COLO668 (cell line): Measurements from ENCODE around the gene DSCAML1.
"Not testable (repeated sequence)": the region's sequence is repeated elsewhere in the genome, so short reads cannot be mapped to it uniquely, and the experiment has no call there.

ENCODE experiments used
- DNase-seq: peaks from one replicate; lab custom pipeline; 2025; ENCODE audit not compliant: unreplicated experiment; lab: John Stamatoyannopoulos, UW

The DSCAML1 gene

GRCh38 chr11:117819096-117820040, 22.4 kb upstream of the DSCAML1 start:
- peak; percentile 78 for DNase-seq

- no peak for DNase-seq
Measured at GRCh38 chr11:117818041-117818873, 21.2 kb upstream of the DSCAML1 start.

- peak; percentile 80 for DNase-seq
Measured at GRCh38 chr11:117817368-117818040, 20.5 kb upstream of the DSCAML1 start.

GRCh38 chr11:117816846-117817367, 19.9 kb upstream of the DSCAML1 start:
- DNase-seq, result no peak

GRCh38 chr11:117816151-117816741, 19.2 kb upstream of the DSCAML1 start:
- peak; percentile 57 for DNase-seq

GRCh38 chr11:117815262-117815803, 18.3 kb upstream of the DSCAML1 start:
- peak; percentile 57 for DNase-seq

GRCh38 chr11:117814766-117815261, 17.8 kb upstream of the DSCAML1 start:
- peak; percentile 96 for DNase-seq

GRCh38 chr11:117814204-117814765, 17.3 kb upstream of the DSCAML1 start:
- no peak for DNase-seq

GRCh38 chr11:117810056-117810451, 13.0 kb upstream of the DSCAML1 start:
- not testable (repeated sequence) for DNase-seq

GRCh38 chr11:117809236-117810055, 12.4 kb upstream of the DSCAML1 start:
- DNase-seq, result peak; percentile 62

- no peak for DNase-seq
Measured at GRCh38 chr11:117808784-117809183, 11.8 kb upstream of the DSCAML1 start.

- peak; percentile 75 for DNase-seq
Measured at GRCh38 chr11:117807482-117808327, 10.7 kb upstream of the DSCAML1 start.

GRCh38 chr11:117806846-117807245, 9.8 kb upstream of the DSCAML1 start:
- DNase-seq, result no peak

- DNase-seq, result no peak
Measured at GRCh38 chr11:117805045-117805444, 8.0 kb upstream of the DSCAML1 start.

- no peak for DNase-seq
Measured at GRCh38 chr11:117803896-117804295, 6.9 kb upstream of the DSCAML1 start.

GRCh38 chr11:117799634-117800033, 2.6 kb upstream of the DSCAML1 start:
- DNase-seq, result no peak

GRCh38 chr11:117796456-117796871, 552 bp downstream of the DSCAML1 start:
- DNase-seq, result peak; percentile 48
